HepG2 (cell line): ENCODE data around the gene ANKRD13D.

Source experiments
- CTCF ChIP-seq: sonication (generic); formaldehyde crosslinking; IDR thresholded peaks from 2 replicates; pipeline ENCODE4 v1.5.0; 2020; ENCODE audit warnings: mild to moderate bottlenecking, missing genetic modification reagents, moderate library complexity
- ELF4 ChIP-seq: sonication (generic); formaldehyde crosslinking; IDR thresholded peaks from 2 replicates; pipeline ENCODE4 v1.5.0; 2020; ENCODE audit warnings: missing genetic modification reagents, mild to moderate bottlenecking, moderate library complexity, borderline replicate concordance
- GTF2F1 ChIP-seq: fragments of 150-350 bp; IDR thresholded peaks from 2 replicates; pipeline ENCODE4 v1.6.1; 2014; ENCODE audit warnings: low read length
- ISX ChIP-seq: sonication (generic); formaldehyde crosslinking; conservative IDR thresholded peaks from 2 replicates; pipeline ENCODE4 v1.5.0; 2020; ENCODE audit warnings: missing genetic modification reagents
- NR2F1 ChIP-seq, 2 experiments: fragments of 450-650 bp in 1 of 2; formaldehyde crosslinking in 1 of 2; IDR thresholded peaks; 2 replicates each; pipeline versions ENCODE4 v1.5.0 to v1.6.1; 2016 to 2020; ENCODE audit warnings: mild to moderate bottlenecking in 1 of 2, missing compliant biosample characterization in 1 of 2, missing genetic modification reagents in 1 of 2, moderate library complexity in 1 of 2
- PHB2 ChIP-seq: fragments of 450-650 bp; IDR thresholded peaks from 2 replicates; pipeline ENCODE4 v1.6.1; 2018; ENCODE audit not compliant: partially characterized antibody
- SOX5 ChIP-seq: IDR thresholded peaks from 2 replicates; pipeline ENCODE4 v1.6.1; 2016; ENCODE audit warnings: borderline replicate concordance
- SP2 ChIP-seq: sonication (generic); formaldehyde crosslinking; IDR thresholded peaks from 2 replicates; pipeline ENCODE4 v1.5.1; 2020; ENCODE audit warnings: mild to moderate bottlenecking, missing genetic modification reagents
- THAP9 ChIP-seq: sonication (generic); formaldehyde crosslinking; IDR thresholded peaks from 2 replicates; pipeline ENCODE4; 2020; ENCODE audit warnings: missing genetic modification reagents, mild to moderate bottlenecking, borderline replicate concordance
- ZBTB49 ChIP-seq: sonication (generic); formaldehyde crosslinking; IDR thresholded peaks from 2 replicates; pipeline ENCODE4 v1.4.0; 2020; ENCODE audit warnings: missing genetic modification reagents, borderline replicate concordance
- ZNF292 ChIP-seq: sonication (generic); formaldehyde crosslinking; IDR thresholded peaks from 2 replicates; pipeline ENCODE4 v1.8.1; 2022; ENCODE audit warnings: mild to moderate bottlenecking, low read depth, missing genetic modification reagents, borderline replicate concordance
- ZNF33B ChIP-seq: sonication (generic); formaldehyde crosslinking; IDR thresholded peaks from 2 replicates; pipeline ENCODE4 v1.5.1; 2020; ENCODE audit warnings: mild to moderate bottlenecking, missing genetic modification reagents
- ZNF383 ChIP-seq: sonication (generic); formaldehyde crosslinking; IDR thresholded peaks from 2 replicates; pipeline ENCODE4 v1.4.0; 2020; ENCODE audit warnings: missing genetic modification reagents, mild to moderate bottlenecking, borderline replicate concordance

GRCh38 chr11:67271541-67272284, 17.4 kb upstream of the ANKRD13D start:
- TF ChIP-seq SP2 (CRISPR knock-in tag) = no peak
- TF ChIP-seq THAP9 = no peak
- no peak for TF ChIP-seq GTF2F1
- TF ChIP-seq SOX5 = no peak
- no peak for TF ChIP-seq ZBTB49
- TF ChIP-seq ISX = no peak
- no peak for TF ChIP-seq ELF4 (CRISPR knock-in tag)
- TF ChIP-seq ZNF292 (CRISPR knock-in tag) = no peak
- TF ChIP-seq PHB2 = no peak
- TF ChIP-seq NR2F1 (CRISPR knock-in tag; IDR thresholded peaks at IDR 0.05) = no peak
- no peak for TF ChIP-seq ZNF33B (CRISPR knock-in tag)
- TF ChIP-seq ZNF383 (CRISPR knock-in tag) = no peak
- no peak for TF ChIP-seq CTCF (CRISPR knock-in tag)
